Neural crest cell (in vitro differentiated cells): ENCODE measurements around the gene TCF7L1. TPM values are rescaled to one million over a fixed set of nuclear protein-coding genes. Genes with fewer than 3 reads are reported as not detected.

Experiments used
- DNase-seq: peaks from one replicate; pipeline ENCODE4 v3.0.0; 2021; ENCODE audit warnings: low read depth, mixed read lengths, low spot score
- H3K27ac Mint-ChIP-seq: one replicate; pipeline ENCODE4 v1.8.0; 2021; ENCODE audit warnings: mild to moderate bottlenecking, mixed read lengths; ENCODE audit not compliant: unreplicated experiment
- H3K27me3 Mint-ChIP-seq: 2 replicates; pipeline ENCODE4 v1.8.0; 2021; ENCODE audit warnings: low read depth, mild to moderate bottlenecking, mixed read lengths
- H3K36me3 Mint-ChIP-seq: 2 replicates; pipeline ENCODE4 v1.8.0; 2021; ENCODE audit warnings: low read depth, mild to moderate bottlenecking, mixed read lengths
- H3K4me1 Mint-ChIP-seq: 2 replicates; pipeline ENCODE4 v1.8.0; 2021; ENCODE audit warnings: mixed read lengths
- H3K4me3 Mint-ChIP-seq: one replicate; pipeline ENCODE4 v1.8.0; 2021; ENCODE audit warnings: mild to moderate bottlenecking, mixed read lengths
- H3K9me3 Mint-ChIP-seq: 2 replicates; pipeline ENCODE4 v1.8.0; 2021; ENCODE audit warnings: mixed read lengths
- total RNA-seq: library from RNA; stranded (reverse); gene quantifications from 2 replicates; pipeline ENCODE4 v1.2.1, GENCODE V29; 2021
- TF ChIP-seq, protein P1 (sequence below): fragments of 200-600 bp; sonication (generic); conservative IDR thresholded peaks from 2 replicates; pipeline ENCODE4 v1.5.0; 2021; ENCODE audit warnings: antibody characterized with exemption, mild to moderate bottlenecking

The TCF7L1 gene
- total RNA-seq, 1 donor from 2014 or later, result 40.3 TPM

DNA sequence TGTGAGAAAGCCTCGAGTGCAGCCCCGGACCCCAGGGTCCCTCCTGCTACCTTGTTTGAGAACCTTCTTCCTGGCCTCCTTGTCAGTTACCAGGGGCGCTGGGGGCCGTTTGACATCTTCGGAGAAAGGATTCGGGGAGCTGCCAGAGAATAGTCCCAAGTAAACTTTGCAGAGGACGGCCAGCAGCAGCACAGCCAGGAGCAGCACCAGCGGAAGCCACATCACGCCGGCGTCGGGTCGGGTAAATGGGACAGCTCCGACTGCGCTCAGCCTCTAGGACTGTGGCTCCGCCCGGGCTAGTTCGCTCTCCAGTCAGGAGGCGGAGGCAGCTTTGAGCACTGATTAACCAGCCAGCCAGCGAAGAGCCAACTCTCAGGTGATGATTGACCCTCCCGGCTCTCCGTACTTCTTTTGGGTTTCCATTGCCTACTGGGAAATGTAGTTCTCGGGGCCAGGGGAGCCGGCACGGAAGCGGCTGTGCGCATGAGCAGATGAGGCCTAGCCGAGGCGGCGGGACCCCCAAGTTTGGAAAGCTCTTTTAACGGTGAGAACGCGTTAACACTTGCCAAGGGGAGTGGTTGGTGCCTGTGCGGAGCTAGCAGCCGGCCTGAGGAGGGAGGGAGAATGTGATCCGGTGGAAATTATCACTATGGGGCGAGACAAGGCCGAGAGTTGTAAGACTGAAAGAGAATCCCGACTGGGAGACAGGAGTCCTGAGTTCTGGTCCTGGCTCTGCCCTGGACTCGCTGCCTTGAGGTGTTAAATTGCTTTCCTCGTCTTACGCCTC is 221.3 kb downstream of the TCF7L1 start, which contains the start of the genes ELMOD3 and RETSAT:
Gene ELMOD3 (plus strand): TSS at position 484 of the 787 bp plus-strand sequence. CDS start 2,430 bp downstream, outside the sequence.
Gene RETSAT (minus strand): TSS at position 243 of the 787 bp plus-strand sequence. CDS start 21 bp downstream, at position 222.
- no peaks in the 10 kb centered on the region for H3K27me3 Mint-ChIP-seq
- peaks cover 37% of the 10 kb centered on the region for H3K4me1 Mint-ChIP-seq
- peak; percentile 95 for DNase-seq
- peaks cover 7% of the 10 kb centered on the region for H3K36me3 Mint-ChIP-seq
- peak within 1 kb of the TSS; percentile 99 for H3K4me3 Mint-ChIP-seq
- peak within 1 kb of the TSS; percentile 99 for H3K27ac Mint-ChIP-seq
- H3K9me3 Mint-ChIP-seq, result no peaks in the 10 kb centered on the region
- TF ChIP-seq, protein P1, sequence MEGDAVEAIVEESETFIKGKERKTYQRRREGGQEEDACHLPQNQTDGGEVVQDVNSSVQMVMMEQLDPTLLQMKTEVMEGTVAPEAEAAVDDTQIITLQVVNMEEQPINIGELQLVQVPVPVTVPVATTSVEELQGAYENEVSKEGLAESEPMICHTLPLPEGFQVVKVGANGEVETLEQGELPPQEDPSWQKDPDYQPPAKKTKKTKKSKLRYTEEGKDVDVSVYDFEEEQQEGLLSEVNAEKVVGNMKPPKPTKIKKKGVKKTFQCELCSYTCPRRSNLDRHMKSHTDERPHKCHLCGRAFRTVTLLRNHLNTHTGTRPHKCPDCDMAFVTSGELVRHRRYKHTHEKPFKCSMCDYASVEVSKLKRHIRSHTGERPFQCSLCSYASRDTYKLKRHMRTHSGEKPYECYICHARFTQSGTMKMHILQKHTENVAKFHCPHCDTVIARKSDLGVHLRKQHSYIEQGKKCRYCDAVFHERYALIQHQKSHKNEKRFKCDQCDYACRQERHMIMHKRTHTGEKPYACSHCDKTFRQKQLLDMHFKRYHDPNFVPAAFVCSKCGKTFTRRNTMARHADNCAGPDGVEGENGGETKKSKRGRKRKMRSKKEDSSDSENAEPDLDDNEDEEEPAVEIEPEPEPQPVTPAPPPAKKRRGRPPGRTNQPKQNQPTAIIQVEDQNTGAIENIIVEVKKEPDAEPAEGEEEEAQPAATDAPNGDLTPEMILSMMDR, result no peak

DNA sequence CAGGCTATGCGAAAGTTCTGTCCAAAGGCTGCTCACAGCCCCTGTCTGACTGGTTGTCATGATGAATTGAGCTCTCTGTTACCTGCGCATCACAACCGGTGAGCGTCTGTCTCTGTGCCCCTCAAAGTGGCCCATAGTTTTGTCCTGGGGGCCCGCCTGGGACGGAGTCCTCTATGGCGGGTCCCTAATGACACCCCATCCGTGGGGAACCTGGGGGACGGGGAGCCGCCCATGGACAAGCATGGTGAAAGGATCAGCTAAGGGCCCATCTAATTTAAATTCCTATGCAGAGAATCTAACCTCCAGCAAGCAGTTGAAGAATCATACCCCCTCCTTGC is 221.8 kb downstream of the TCF7L1 start:
- peaks cover 4% of the 10 kb centered on the region for H3K36me3 Mint-ChIP-seq
- TF ChIP-seq, protein P1, result no peak
- H3K27me3 Mint-ChIP-seq, result no peaks in the 10 kb centered on the region
- no peaks in the 10 kb centered on the region for H3K9me3 Mint-ChIP-seq
- peak overlapping the region; percentile 99 for H3K4me3 Mint-ChIP-seq
- peaks cover 37% of the 10 kb centered on the region for H3K4me1 Mint-ChIP-seq
- DNase-seq, result no peak
- H3K27ac Mint-ChIP-seq, result peak overlapping the region; percentile 99

DNA sequence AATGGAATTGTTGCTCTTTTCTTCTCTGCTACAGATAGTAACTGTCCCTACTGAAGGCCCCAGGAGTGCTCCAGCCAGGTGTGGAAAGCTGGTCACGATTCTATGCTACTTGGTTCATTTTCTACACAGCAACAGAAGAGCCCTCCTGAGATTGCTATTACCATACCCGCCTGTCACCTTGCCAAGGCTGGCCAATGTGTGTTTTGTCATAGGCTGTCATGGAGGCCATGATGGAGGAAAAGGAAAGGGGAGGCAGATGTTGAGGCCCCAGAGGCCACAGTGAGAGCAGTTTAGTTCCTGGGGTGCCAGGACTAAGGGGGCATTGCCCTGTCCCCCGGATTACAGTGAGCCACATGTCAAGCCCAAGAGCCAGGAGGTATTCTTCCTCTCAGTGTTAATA is 222.3 kb downstream of the TCF7L1 start:
- no peak overlapping the region for H3K27ac Mint-ChIP-seq
- DNase-seq, result no peak
- peaks cover 1% of the 10 kb centered on the region for H3K36me3 Mint-ChIP-seq
- peaks cover 37% of the 10 kb centered on the region for H3K4me1 Mint-ChIP-seq
- TF ChIP-seq, protein P1, result no peak
- no peaks in the 10 kb centered on the region for H3K9me3 Mint-ChIP-seq
- H3K4me3 Mint-ChIP-seq, result peak overlapping the region; percentile 99
- H3K27me3 Mint-ChIP-seq, result no peaks in the 10 kb centered on the region

DNA sequence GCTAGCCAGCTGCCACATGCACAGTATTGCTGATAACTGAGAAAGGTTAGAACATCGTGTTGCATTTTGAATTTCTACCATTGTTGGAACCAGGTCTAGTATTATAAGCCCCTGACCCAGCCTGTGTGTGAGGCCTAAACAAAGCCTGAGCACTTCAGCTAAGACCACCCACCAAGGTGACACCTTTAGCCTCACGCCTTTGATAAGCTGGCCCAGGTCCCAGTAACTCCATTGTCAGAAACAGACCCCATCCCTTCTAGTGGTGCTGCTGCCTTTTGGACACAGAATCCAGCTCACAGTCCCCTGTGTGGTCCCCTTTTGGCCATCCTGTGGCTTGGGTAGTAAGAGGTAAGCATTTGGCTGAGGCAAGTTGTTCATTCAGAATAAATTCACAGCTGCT is 223.0 kb downstream of the TCF7L1 start:
- Mint-ChIP-seq H3K4me1 (peaks cover 37% of the 10 kb centered on the region), H3K4me3 (peak overlapping the region; percentile 99), H3K27me3 (no peaks in the 10 kb centered on the region), H3K9me3 (no peaks in the 10 kb centered on the region), H3K27ac (no peak overlapping the region), H3K36me3 (no peaks in the 10 kb centered on the region)
- no peak for DNase-seq
- TF ChIP-seq, protein P1, result no peak

DNA sequence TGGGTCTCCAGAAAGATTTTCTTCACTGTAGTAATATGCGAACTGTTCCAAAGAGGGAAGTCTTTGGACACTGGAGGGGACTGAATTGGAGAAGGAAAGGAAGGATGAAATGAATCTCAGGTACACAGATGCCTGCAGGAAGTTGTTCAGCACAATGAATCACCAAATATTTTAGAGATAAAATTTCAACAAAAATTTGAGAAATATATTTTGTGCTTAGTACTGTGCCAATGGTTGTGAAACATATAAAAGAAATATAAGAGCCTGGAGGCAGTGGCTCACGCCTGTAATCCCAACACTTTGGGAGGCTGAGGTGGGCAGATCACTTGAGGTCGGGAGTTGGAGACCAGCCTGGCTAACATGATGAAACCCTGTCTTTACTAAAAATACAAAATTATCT is 224.5 kb downstream of the TCF7L1 start:
- Mint-ChIP-seq H3K27me3 (no peaks in the 10 kb centered on the region), H3K4me1 (peaks cover 35% of the 10 kb centered on the region), H3K9me3 (no peaks in the 10 kb centered on the region), H3K36me3 (peaks cover 3% of the 10 kb centered on the region), H3K4me3 (peak overlapping the region; percentile 23), H3K27ac (no peak overlapping the region)
- no peak for DNase-seq
- TF ChIP-seq, protein P1, result no peak

Other genes starting within 250 kb of the TCF7L1 start
- gene TMSB10, start 227.7 kb upstream of the TCF7L1 start, total RNA-seq, result 1,431 and 1,563 TPM in 2 replicates
- 57.0 and 61.2 TPM in 2 replicates for gene KCMF1, start 162.2 kb upstream of the TCF7L1 start, total RNA-seq
- gene TGOLN2, start 194.6 kb downstream of the TCF7L1 start, total RNA-seq, result 52.6 and 54.8 TPM in 2 replicates
- 25.2 and 26.0 TPM in 2 replicates for gene RETSAT, start 221.1 kb downstream of the TCF7L1 start, total RNA-seq
- gene ELMOD3, start 221.4 kb downstream of the TCF7L1 start, total RNA-seq, result 25.9 and 26.5 TPM in 2 replicates